ENCODE results near the gene MED20. TPM values are rescaled to one million over a fixed set of nuclear protein-coding genes. Genes with fewer than 3 reads are reported as not detected.

Gene MED20
- total RNA-seq, 4 donors from 2014 or later = 15.7 to 18.7 (median 17.0) TPM

DNA sequence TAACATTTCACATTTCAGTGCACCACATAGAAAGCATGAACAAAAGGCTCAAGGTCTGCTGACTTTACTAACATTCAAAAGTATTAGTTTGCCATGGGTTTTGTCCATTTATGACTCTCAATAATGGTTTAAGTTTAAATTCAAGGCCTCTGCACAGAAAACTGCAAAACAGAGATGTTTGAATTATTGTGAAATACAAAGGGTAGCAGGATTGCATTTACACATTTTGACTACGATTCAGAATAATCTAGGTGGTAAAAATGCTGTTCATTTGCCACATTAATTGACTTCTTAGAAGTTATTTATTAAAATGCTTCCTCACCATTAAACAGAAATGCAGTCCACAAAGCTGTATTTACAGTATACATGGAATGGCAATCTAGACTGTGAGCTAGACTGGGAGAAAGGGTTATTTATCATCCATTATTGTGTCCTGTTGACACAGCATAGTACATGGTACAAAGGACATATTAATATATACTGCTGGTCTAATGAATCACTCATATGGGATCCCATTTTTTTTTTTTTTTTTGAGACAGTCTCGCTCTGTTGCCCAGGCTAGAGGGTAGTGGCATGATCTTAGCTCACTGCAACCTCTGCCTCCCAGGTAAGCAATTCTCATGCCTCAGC, 43.8 kb downstream of the MED20 start:
- Histone ChIP-seq H3K36me3 (peaks cover 0 to 3% of the 10 kb centered on the region in 2 donors), H3K9me3 (no peaks in the 10 kb centered on the region), H3K4me3 (no peak overlapping the region), H3K27ac (no peak overlapping the region), H3K4me1 (no peaks in the 10 kb centered on the region), H3K27me3 (no peaks in the 10 kb centered on the region)
- TF ChIP-seq EP300 (IDR thresholded peaks at IDR 0.05) (no peak), POLR2A (IDR thresholded peaks at IDR 0.05) (no peak), POLR2AphosphoS5 (IDR thresholded peaks at IDR 0.05) (no peak)
- TF ChIP-seq, protein P1, sequence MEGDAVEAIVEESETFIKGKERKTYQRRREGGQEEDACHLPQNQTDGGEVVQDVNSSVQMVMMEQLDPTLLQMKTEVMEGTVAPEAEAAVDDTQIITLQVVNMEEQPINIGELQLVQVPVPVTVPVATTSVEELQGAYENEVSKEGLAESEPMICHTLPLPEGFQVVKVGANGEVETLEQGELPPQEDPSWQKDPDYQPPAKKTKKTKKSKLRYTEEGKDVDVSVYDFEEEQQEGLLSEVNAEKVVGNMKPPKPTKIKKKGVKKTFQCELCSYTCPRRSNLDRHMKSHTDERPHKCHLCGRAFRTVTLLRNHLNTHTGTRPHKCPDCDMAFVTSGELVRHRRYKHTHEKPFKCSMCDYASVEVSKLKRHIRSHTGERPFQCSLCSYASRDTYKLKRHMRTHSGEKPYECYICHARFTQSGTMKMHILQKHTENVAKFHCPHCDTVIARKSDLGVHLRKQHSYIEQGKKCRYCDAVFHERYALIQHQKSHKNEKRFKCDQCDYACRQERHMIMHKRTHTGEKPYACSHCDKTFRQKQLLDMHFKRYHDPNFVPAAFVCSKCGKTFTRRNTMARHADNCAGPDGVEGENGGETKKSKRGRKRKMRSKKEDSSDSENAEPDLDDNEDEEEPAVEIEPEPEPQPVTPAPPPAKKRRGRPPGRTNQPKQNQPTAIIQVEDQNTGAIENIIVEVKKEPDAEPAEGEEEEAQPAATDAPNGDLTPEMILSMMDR (IDR thresholded peaks at IDR 0.05) = no peak
- 96 to 100% methylated on average over 2 of the region's 2 CpGs for WGBS, 2 donors (ENCODE audit: low coverage in 1 of 2)
- ATAC-seq = no peak

DNA sequence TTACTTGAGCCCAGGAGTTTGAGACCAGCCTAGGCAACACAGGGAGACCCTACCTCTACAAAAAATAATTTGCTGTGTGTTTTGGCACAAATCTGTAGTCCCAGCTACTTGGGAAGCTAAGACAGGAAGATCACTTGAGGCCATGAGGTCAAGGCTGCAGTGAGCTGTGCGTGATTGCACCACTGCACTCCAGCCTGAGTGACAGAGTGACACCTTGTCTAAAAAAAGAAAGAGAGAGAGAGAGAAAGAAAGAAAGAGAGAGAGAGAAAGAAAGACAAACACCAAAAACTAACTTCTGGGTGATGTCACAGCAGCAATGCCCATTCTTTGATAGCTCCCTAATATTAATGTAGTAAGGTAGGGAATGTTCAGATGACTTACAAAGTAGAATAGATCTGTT, 46.2 kb downstream of the MED20 start:
- ATAC-seq = no peak
- WGBS, 2 donors (ENCODE audit: low coverage in 1 of 2) = 100% methylated on average over 1 of the region's 1 CpG
- Histone ChIP-seq H3K27me3 (no peaks in the 10 kb centered on the region), H3K4me1 (no peaks in the 10 kb centered on the region), H3K4me3 (no peak overlapping the region), H3K36me3 (peaks cover 0 to 4% of the 10 kb centered on the region in 2 donors), H3K27ac (no peak overlapping the region), H3K9me3 (no peaks in the 10 kb centered on the region)
- TF ChIP-seq, protein P1 (IDR thresholded peaks at IDR 0.05) = no peak

DNA sequence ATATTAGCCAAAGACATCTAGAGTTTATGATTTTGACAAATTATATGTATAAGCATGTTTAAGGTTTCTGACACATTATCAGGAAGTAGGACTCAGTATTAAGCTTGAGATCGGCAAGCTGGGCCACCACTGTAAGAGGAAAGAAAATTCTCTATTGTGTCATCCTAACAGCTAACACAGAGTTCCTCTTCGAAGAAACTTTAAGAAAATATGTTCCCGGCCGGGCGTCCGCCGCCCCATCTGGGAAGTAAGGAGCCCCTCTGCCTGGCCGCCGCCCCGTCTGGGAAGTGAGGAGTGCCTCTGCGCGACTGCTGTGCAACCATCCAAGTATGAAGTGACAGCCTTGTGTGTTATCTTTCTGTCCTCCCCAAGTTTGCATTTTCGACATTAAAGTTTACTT, 48.8 kb downstream of the MED20 start:
- 97% methylated on average over 7 to 13 of the region's 13 CpGs for WGBS, 2 donors (ENCODE audit: low coverage in 1 of 2)
- TF ChIP-seq, protein P1 (IDR thresholded peaks at IDR 0.05) = no peak
- no peak for TF ChIP-seq EP300 (IDR thresholded peaks at IDR 0.05)
- no peak for TF ChIP-seq POLR2AphosphoS5 (IDR thresholded peaks at IDR 0.05)
- no peak for TF ChIP-seq POLR2A (IDR thresholded peaks at IDR 0.05)
- ATAC-seq = no peak

DNA sequence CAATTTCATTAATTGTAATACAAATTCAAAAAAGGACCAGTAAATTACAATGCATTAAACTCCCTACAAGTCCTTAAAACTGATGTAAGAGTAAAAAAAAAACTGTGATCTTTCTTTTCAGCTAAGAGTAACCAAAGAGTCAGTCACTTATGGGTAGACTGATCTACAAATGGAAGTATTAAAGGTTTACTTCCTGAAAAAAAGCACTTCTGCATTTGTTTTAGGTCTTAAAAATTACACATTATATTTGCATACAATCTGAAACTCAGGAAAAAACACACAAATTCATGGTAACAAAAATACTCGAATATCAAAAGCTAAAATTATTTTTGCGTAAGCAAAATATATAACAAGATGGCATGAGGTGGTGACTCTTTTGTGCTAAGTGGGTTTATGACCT, 49.2 kb downstream of the MED20 start:
- no peak for TF ChIP-seq POLR2AphosphoS5 (IDR thresholded peaks at IDR 0.05)
- no peak for TF ChIP-seq POLR2A (IDR thresholded peaks at IDR 0.05)
- TF ChIP-seq EP300 (IDR thresholded peaks at IDR 0.05) = no peak
- H3K27me3 ChIP-seq = no peaks in the 10 kb centered on the region

More for the DNA sequence above, 48.8 kb downstream of the MED20 start:
- H3K27ac ChIP-seq = no peak overlapping the region
- H3K27me3 ChIP-seq = no peaks in the 10 kb centered on the region
- H3K4me1 ChIP-seq = no peaks in the 10 kb centered on the region
- H3K36me3 ChIP-seq = peaks cover 0 to 4% of the 10 kb centered on the region in 2 donors
- H3K9me3 ChIP-seq = no peaks in the 10 kb centered on the region
- H3K4me3 ChIP-seq = no peak overlapping the region

DNA sequence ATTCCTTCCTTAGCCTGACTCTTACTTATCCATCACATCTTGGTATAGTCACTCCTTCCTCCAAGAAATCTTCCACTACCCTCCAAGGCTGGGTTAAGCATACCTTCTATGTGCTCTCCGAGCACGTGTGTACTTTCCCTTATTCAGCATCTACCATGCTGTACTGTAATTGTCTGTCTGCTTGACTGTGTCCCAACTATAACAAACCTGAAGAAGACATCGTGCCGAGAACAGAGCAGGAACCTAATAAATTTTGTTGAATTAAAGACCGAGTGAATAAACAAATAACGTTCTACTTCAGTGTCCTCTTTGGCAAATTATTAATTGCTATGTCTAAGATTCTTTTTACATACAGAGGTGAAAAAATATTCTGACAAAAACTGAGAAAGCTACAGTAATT, 61.6 kb downstream of the MED20 start:
- no peaks in the 10 kb centered on the region for H3K4me1 ChIP-seq
- WGBS, 2 donors (ENCODE audit: low coverage in 1 of 2) = 84 to 91% methylated on average over 3 to 6 of the region's 6 CpGs
- no peaks in the 10 kb centered on the region for H3K27me3 ChIP-seq
- H3K9me3 ChIP-seq = no peaks in the 10 kb centered on the region
- H3K27ac ChIP-seq = no peak overlapping the region
- no peak overlapping the region for H3K4me3 ChIP-seq
- no peak for ATAC-seq
- TF ChIP-seq EP300 (IDR thresholded peaks at IDR 0.05) = no peak
- TF ChIP-seq, protein P1 (IDR thresholded peaks at IDR 0.05) = no peak
- no peak for TF ChIP-seq POLR2A (IDR thresholded peaks at IDR 0.05)
- no peak for TF ChIP-seq POLR2AphosphoS5 (IDR thresholded peaks at IDR 0.05)
- H3K36me3 ChIP-seq = peaks cover 0 to 8% of the 10 kb centered on the region in 2 donors

More for the DNA sequence above, 49.2 kb downstream of the MED20 start:
- WGBS, 2 donors (ENCODE audit: low coverage in 1 of 2) = 88 to 93% methylated on average over 2 of the region's 2 CpGs
- no peak for ATAC-seq
- Histone ChIP-seq H3K27ac (no peak overlapping the region), H3K4me3 (no peak overlapping the region), H3K4me1 (no peaks in the 10 kb centered on the region), H3K36me3 (peaks cover 0 to 4% of the 10 kb centered on the region in 2 donors), H3K9me3 (no peaks in the 10 kb centered on the region)

Measured in gastroesophageal sphincter (tissue), 4 donors.